Measurements from ENCODE around the gene C16orf46.

DNA sequence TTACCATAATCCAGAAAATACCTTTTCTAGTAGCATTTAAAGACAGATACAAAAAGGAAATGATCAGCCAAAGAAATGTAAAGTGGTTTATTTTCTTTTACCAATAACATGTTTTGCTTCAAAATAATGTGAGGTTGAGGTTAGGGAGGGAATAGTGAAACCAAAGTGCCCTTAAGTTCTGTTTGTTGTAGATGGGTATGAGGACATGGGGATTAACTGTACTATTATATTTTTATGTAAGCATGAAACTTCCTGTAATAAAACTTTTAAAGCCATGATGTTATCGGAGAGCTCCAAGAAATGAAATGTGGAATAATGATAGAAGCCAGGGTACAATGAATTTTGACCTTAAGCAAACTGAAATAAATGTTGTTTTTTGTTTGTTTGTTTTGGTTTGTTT lies 9.9 kb downstream of the C16orf46 start:
- TF ChIP-seq, protein P1, sequence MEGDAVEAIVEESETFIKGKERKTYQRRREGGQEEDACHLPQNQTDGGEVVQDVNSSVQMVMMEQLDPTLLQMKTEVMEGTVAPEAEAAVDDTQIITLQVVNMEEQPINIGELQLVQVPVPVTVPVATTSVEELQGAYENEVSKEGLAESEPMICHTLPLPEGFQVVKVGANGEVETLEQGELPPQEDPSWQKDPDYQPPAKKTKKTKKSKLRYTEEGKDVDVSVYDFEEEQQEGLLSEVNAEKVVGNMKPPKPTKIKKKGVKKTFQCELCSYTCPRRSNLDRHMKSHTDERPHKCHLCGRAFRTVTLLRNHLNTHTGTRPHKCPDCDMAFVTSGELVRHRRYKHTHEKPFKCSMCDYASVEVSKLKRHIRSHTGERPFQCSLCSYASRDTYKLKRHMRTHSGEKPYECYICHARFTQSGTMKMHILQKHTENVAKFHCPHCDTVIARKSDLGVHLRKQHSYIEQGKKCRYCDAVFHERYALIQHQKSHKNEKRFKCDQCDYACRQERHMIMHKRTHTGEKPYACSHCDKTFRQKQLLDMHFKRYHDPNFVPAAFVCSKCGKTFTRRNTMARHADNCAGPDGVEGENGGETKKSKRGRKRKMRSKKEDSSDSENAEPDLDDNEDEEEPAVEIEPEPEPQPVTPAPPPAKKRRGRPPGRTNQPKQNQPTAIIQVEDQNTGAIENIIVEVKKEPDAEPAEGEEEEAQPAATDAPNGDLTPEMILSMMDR (IDR thresholded peaks at IDR 0.05; ENCODE audit: borderline replicate concordance, extremely low read depth, low read length, poor library complexity, severe bottlenecking) = no peak
- no peak for TF ChIP-seq EZH2 (IDR thresholded peaks at IDR 0.05; ENCODE audit: borderline replicate concordance, low read depth, low read length, severe bottlenecking)
